ENCODE measurements around the gene RBL1.
"Not testable (repeated sequence)": the region's sequence is repeated elsewhere in the genome, so short reads cannot be mapped to it uniquely, and the experiment has no call there.

The RBL1 gene

GRCh38 chr20:36998652-36999051 lies 97.1 kb downstream of the RBL1 start:
- DNase-seq (ENCODE audit: low read depth in 2 of 2), result no peak

GRCh38 chr20:36997121-36997520 lies 98.7 kb downstream of the RBL1 start:
- no peak for DNase-seq (ENCODE audit: low read depth in 2 of 2)

GRCh38 chr20:36994221-36994620 lies 101.6 kb downstream of the RBL1 start:
- DNase-seq (ENCODE audit: low read depth in 2 of 2), result not testable (repeated sequence)

GRCh38 chr20:36992802-36993334 lies 102.9 kb downstream of the RBL1 start:
- DNase-seq (ENCODE audit: low read depth in 2 of 2), result no peak

- DNase-seq (ENCODE audit: low read depth in 2 of 2), result no peak
Measured at GRCh38 chr20:36991703-36992102, 104.1 kb downstream of the RBL1 start.

- no peak for DNase-seq (ENCODE audit: low read depth in 2 of 2)
Measured at GRCh38 chr20:36989797-36990196, 106.0 kb downstream of the RBL1 start.

- DNase-seq (ENCODE audit: low read depth in 2 of 2), result no peak
Measured at GRCh38 chr20:36988494-36988966, 107.3 kb downstream of the RBL1 start.

GRCh38 chr20:36984257-36984638 lies 111.5 kb downstream of the RBL1 start:
- no peak for DNase-seq (ENCODE audit: low read depth in 2 of 2)

GRCh38 chr20:36975099-36975818 lies 120.5 kb downstream of the RBL1 start:
- no peak for DNase-seq (ENCODE audit: low read depth in 2 of 2)

- DNase-seq (ENCODE audit: low read depth in 2 of 2), result no peak
Measured at GRCh38 chr20:36974660-36975059, 121.1 kb downstream of the RBL1 start.

GRCh38 chr20:36971103-36971502 lies 124.7 kb downstream of the RBL1 start:
- no peak for DNase-seq (ENCODE audit: low read depth in 2 of 2)

- no peak for DNase-seq (ENCODE audit: low read depth in 2 of 2)
Measured at GRCh38 chr20:36969478-36970186, 126.2 kb downstream of the RBL1 start.

GRCh38 chr20:36969051-36969450 lies 126.7 kb downstream of the RBL1 start:
- no peak for DNase-seq (ENCODE audit: low read depth in 2 of 2)

- no peak for DNase-seq (ENCODE audit: low read depth in 2 of 2)
Measured at GRCh38 chr20:36967636-36968035, 128.2 kb downstream of the RBL1 start.

- not testable (repeated sequence) for DNase-seq (ENCODE audit: low read depth in 2 of 2)
Measured at GRCh38 chr20:36966965-36967364, 128.8 kb downstream of the RBL1 start.

- not testable (repeated sequence) for DNase-seq (ENCODE audit: low read depth in 2 of 2)
Measured at GRCh38 chr20:36962354-36962941, 133.3 kb downstream of the RBL1 start.

- no peak for DNase-seq (ENCODE audit: low read depth in 2 of 2)
Measured at GRCh38 chr20:36959242-36959641, 136.6 kb downstream of the RBL1 start.

GRCh38 chr20:36957875-36958667 lies 137.7 kb downstream of the RBL1 start:
- no peak for DNase-seq (ENCODE audit: low read depth in 2 of 2)

GRCh38 chr20:36956674-36957073 lies 139.1 kb downstream of the RBL1 start:
- DNase-seq (ENCODE audit: low read depth in 2 of 2), result no peak

- no peak for DNase-seq (ENCODE audit: low read depth in 2 of 2)
Measured at GRCh38 chr20:36956016-36956415, 139.8 kb downstream of the RBL1 start.

- DNase-seq (ENCODE audit: low read depth in 2 of 2), result no peak
Measured at GRCh38 chr20:36951979-36952738, 143.6 kb downstream of the RBL1 start.
